Measurements from ENCODE around the gene TNK1.

- peak in 3 of 5 experiments; percentile 44 to 77 (median 62) for TF ChIP-seq CTCF (IDR thresholded peaks at IDR 0.05)
- TF ChIP-seq POLR2A (IDR thresholded peaks at IDR 0.05) = peak; percentile 78
- peak; percentile 72 to 87 (median 77) for TF ChIP-seq POLR2AphosphoS5 (IDR thresholded peaks at IDR 0.05)
Measured at GRCh38 chr17:7351665-7352502, 29.0 kb upstream of the TNK1 start, which contains the start of gene KCTD11.

All from transverse colon (tissue), 4 donors.